ENCODE measurements around the gene S100A3.
A peak's percentile ranks its signal among the peaks of the same experiment; 100 is the strongest.
"Not testable (repeated sequence)": the region's sequence is repeated elsewhere in the genome, so short reads cannot be mapped to it uniquely, and the experiment has no call there.

Gene S100A3

DNA sequence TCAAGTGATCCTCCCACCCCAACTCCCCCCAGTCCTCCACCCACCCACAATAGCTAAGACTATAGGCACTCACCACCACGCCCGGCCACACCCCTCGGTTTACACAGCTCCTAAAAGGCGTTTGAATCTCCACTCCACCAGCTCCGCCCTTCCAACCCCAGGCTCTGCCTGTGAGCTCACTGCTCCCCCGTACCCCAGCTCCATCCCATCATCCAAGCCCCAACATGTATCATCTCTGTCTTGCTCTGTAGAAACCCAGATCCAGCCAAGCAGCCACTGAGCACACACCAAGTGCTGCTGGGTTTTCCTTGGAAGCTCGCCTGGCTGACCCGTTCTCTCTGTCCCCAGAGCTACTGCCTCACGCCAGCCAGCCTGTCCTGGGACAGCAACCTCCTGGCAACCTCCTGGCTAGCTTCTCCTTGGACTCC, 28.6 kb upstream of the S100A3 start:
- intact Hi-C loops (cut with micrococcal nuclease): no loop called here

GRCh38 chr1:153577138-153577537, 28.1 kb upstream of the S100A3 start:
- H3K27ac Mint-ChIP-seq: no peak overlapping the region
- intact Hi-C loops (cut with micrococcal nuclease): no loop called here

More for the DNA sequence above, 28.6 kb upstream of the S100A3 start:
- peaks cover 20% of the 10 kb centered on the region for H3K4me1 Mint-ChIP-seq (ENCODE audit: low read depth)
- no peaks in the 10 kb centered on the region for H3K9me3 Mint-ChIP-seq
- H3K4me3 Mint-ChIP-seq: no peak overlapping the region
- no peaks in the 10 kb centered on the region for H3K36me3 Mint-ChIP-seq (ENCODE audit: low read depth)
- no peak overlapping the region for H3K27ac Mint-ChIP-seq
- peaks cover 7% of the 10 kb centered on the region for H3K27me3 Mint-ChIP-seq

GRCh38 chr1:153575497-153575896, 26.4 kb upstream of the S100A3 start:
- intact Hi-C loops (cut with micrococcal nuclease); H3K9me3 Mint-ChIP-seq; H3K4me3 Mint-ChIP-seq; H3K27me3 Mint-ChIP-seq; H3K36me3 Mint-ChIP-seq (ENCODE audit: low read depth); H3K27ac Mint-ChIP-seq: not testable (repeated sequence)
- peaks cover 34% of the 10 kb centered on the region for H3K4me1 Mint-ChIP-seq (ENCODE audit: low read depth)

More at GRCh38 chr1:153577138-153577537, 28.1 kb upstream of the S100A3 start:
- Mint-ChIP-seq H3K4me1 (ENCODE audit: low read depth) (peaks cover 25% of the 10 kb centered on the region), H3K36me3 (ENCODE audit: low read depth) (no peaks in the 10 kb centered on the region), H3K4me3 (no peak overlapping the region), H3K27me3 (peaks cover 7% of the 10 kb centered on the region), H3K9me3 (no peaks in the 10 kb centered on the region)

DNA sequence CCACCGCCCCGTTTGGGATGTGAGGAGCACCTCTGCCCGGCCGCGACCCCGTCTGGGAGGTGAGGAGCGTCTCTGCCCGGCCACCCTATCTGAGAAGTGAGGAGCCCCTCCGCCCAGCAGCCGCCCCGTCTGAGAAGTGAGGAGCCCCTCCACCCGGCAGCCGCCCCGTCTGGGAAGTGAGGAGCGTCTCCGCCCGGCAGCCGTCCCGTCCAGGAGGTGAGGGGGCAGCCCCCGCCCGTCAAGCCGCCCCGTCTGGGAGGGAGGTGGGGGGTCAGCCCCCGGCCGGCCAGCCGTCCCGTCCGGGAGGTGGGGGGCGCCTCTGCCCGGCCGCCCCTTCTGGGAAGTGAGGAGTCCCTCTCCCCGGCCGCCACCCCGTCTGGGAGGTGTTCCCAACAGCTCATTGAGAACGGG, 26.0 kb upstream of the S100A3 start:
- H3K4me3 Mint-ChIP-seq; intact Hi-C loops (cut with micrococcal nuclease): not testable (repeated sequence)

DNA sequence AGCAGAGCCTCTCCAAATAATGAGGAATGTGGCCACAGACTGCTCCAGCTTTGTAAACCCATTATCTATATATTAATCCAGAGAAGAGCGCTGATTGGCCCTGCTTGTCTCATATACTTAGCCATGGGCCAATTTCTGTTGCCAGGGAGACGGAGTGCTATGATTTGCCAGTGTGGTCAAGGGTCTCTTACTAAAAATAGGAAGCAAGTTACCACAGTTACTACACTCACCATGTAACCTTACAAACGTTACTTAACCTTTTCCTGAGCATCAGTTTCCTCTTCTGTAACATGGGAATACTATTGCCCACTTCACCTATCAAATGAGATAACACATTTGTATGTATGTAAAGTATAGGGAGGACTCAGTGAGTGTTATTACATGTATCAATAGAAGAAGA, 24.3 kb upstream of the S100A3 start:
- Mint-ChIP-seq H3K4me3 (no peak overlapping the region), H3K4me1 (ENCODE audit: low read depth) (peaks cover 40% of the 10 kb centered on the region), H3K9me3 (no peaks in the 10 kb centered on the region), H3K36me3 (ENCODE audit: low read depth) (no peaks in the 10 kb centered on the region), H3K27me3 (peaks cover 11% of the 10 kb centered on the region), H3K27ac (peak overlapping the region; percentile 62)
- intact Hi-C loops (cut with micrococcal nuclease): loop anchor here (2.0 kb wide), 2 partner anchors 43 to 175 kb away; partner anchors contain the start of gene S100A14

More for the DNA sequence above, 26.0 kb upstream of the S100A3 start:
- not testable (repeated sequence) for H3K9me3 Mint-ChIP-seq; H3K27me3 Mint-ChIP-seq; H3K27ac Mint-ChIP-seq; H3K36me3 Mint-ChIP-seq (ENCODE audit: low read depth)
- peaks cover 34% of the 10 kb centered on the region for H3K4me1 Mint-ChIP-seq (ENCODE audit: low read depth)

DNA sequence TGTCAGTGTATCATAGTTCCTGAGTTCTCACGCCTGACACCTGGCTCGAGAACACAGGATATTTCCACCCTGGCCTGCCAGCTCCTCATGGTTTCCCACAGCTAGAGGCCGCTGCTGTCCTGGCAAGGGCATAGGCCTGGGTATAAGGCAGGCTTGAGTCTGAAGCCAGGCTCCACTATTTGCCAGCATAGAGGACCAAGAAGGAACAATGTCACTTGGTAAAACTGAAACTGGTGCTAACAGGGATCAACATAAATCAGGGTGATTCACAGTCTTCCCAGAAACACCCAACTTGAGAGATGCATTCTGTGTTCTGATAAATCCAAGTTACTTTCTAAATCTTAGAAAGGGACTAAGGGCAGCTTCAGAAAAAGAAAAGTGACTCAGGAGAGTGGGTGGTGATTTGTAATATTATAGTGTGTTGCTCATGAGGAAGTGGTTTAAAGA, 23.5 kb upstream of the S100A3 start:
- Mint-ChIP-seq H3K36me3 (ENCODE audit: low read depth) (no peaks in the 10 kb centered on the region), H3K27me3 (peaks cover 6% of the 10 kb centered on the region), H3K4me3 (no peak overlapping the region), H3K4me1 (ENCODE audit: low read depth) (peaks cover 44% of the 10 kb centered on the region), H3K27ac (peak overlapping the region; percentile 62), H3K9me3 (no peaks in the 10 kb centered on the region)
- intact Hi-C loops (cut with micrococcal nuclease): loop anchor here (2.0 kb wide), 2 partner anchors 44 to 176 kb away; partner anchors contain the start of gene S100A14

GRCh38 chr1:153571706-153572105, 22.6 kb upstream of the S100A3 start:
- Mint-ChIP-seq H3K36me3 (ENCODE audit: low read depth) (no peaks in the 10 kb centered on the region), H3K27me3 (peaks cover 5% of the 10 kb centered on the region), H3K4me1 (ENCODE audit: low read depth) (peaks cover 44% of the 10 kb centered on the region), H3K27ac (peak overlapping the region; percentile 62), H3K4me3 (no peak overlapping the region), H3K9me3 (no peaks in the 10 kb centered on the region)
- intact Hi-C loops (cut with micrococcal nuclease): loop anchor here (2.0 kb wide), 2 partner anchors 45 to 177 kb away; partner anchors contain the start of gene S100A14

GRCh38 chr1:153570874-153571273, 21.8 kb upstream of the S100A3 start:
- H3K36me3 Mint-ChIP-seq (ENCODE audit: low read depth): no peaks in the 10 kb centered on the region
- H3K27ac Mint-ChIP-seq: no peak overlapping the region
- H3K4me1 Mint-ChIP-seq (ENCODE audit: low read depth): peaks cover 52% of the 10 kb centered on the region
- H3K9me3 Mint-ChIP-seq: no peaks in the 10 kb centered on the region
- intact Hi-C loops (cut with micrococcal nuclease): no loop called here
- H3K27me3 Mint-ChIP-seq: peaks cover 5% of the 10 kb centered on the region
- H3K4me3 Mint-ChIP-seq: no peak overlapping the region

DNA sequence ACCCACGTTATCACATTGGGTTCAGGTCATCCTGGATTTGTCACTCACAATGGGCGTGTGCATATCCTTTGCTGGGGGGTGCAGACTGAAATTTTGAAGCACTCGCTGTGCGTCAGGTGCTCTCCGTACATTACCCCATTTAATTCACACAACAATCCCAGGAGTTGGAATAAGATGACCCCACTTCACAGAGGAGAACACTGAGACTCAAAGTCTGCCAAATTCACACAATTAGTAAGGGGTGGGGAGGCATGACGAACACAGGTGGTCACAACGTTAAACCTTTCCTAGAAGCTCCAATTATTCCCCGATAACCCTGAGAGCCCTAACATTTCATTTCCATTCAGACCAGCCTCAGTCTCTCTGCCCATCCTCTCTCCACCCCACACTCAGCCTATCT, 20.4 kb upstream of the S100A3 start:
- Mint-ChIP-seq H3K9me3 (no peaks in the 10 kb centered on the region), H3K27me3 (peaks cover 5% of the 10 kb centered on the region), H3K4me3 (no peak overlapping the region), H3K36me3 (ENCODE audit: low read depth) (no peaks in the 10 kb centered on the region), H3K27ac (no peak overlapping the region), H3K4me1 (ENCODE audit: low read depth) (peaks cover 64% of the 10 kb centered on the region)
- intact Hi-C loops (cut with micrococcal nuclease): loop anchor here (5.0 kb wide), 2 partner anchors 103 to 212 kb away; partner anchors contain the start of genes ILF2 and S100A9

GRCh38 chr1:153568367-153569099, 19.5 kb upstream of the S100A3 start:
- intact Hi-C loops (cut with micrococcal nuclease): loop anchor here (1.0 to 5.0 kb wide), 4 partner anchors 35 to 211 kb away; partner anchors contain the start of genes ILF2 and S100A9

GRCh38 chr1:153567621-153568366, 18.7 kb upstream of the S100A3 start:
- Mint-ChIP-seq H3K27ac (peak overlapping the region; percentile 96), H3K36me3 (ENCODE audit: low read depth) (no peaks in the 10 kb centered on the region), H3K27me3 (peaks cover 5% of the 10 kb centered on the region), H3K4me1 (ENCODE audit: low read depth) (peaks cover 73% of the 10 kb centered on the region), H3K9me3 (no peaks in the 10 kb centered on the region), H3K4me3 (no peak overlapping the region)
- intact Hi-C loops (cut with micrococcal nuclease): loop anchor here (1.0 to 5.0 kb wide), 5 partner anchors 17 to 210 kb away; partner anchors contain the start of genes ILF2 and S100A9

More at GRCh38 chr1:153568367-153569099, 19.5 kb upstream of the S100A3 start:
- H3K4me3 Mint-ChIP-seq: peak overlapping the region; percentile 63
- H3K9me3 Mint-ChIP-seq: no peaks in the 10 kb centered on the region
- peak overlapping the region; percentile 96 for H3K27ac Mint-ChIP-seq
- H3K36me3 Mint-ChIP-seq (ENCODE audit: low read depth): no peaks in the 10 kb centered on the region
- H3K4me1 Mint-ChIP-seq (ENCODE audit: low read depth): peaks cover 74% of the 10 kb centered on the region
- H3K27me3 Mint-ChIP-seq: peaks cover 5% of the 10 kb centered on the region

DNA sequence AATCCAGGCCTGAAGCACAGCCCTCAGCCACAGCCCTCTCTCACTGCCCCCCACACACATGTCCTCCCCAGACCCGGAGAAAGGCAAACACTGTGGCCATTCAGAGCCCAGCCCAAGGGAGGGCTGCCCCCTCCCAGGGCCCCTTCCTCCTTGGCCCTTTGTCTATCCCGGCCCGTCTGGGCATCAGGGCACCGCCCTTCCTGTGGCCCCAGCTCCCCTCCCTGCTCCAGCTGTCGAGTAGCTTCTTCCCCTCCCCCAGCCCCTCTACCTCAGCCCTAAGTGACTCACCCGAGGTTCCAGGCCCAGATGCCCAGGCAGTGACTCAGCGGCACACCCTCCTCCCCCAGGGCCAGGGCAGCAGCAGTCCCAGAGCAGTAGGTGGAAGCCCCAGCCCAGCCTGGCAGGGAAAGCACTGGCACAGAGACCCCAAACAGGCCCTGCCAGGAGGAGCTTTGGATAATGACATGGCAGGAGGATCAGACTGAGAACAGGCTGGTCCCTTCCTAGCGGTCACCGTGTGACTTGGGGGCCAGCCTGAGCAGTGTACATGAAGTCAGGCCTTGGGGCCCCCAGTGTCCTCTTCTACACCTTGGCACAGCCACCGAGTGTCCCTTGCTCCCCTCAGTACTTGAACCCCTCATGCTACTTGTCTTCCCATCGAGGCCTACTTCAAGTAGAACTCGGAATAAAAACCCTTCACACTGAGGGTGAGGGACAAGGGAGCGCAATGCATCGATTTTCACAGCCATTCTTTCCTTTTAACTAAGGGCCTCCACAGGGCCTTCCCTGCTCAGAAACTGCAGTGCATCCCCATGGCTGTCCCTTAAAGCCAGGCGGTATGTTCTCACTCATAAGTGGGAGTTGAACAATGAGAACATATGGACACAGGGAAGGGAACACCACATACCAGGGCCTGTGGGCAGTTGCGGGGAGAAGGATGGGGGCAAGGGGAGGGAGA, 17.6 kb upstream of the S100A3 start:
- Mint-ChIP-seq H3K4me3 (peak overlapping the region; percentile 42), H3K9me3 (no peaks in the 10 kb centered on the region), H3K36me3 (ENCODE audit: low read depth) (no peaks in the 10 kb centered on the region), H3K4me1 (ENCODE audit: low read depth) (peaks cover 64% of the 10 kb centered on the region), H3K27ac (peak overlapping the region; percentile 96), H3K27me3 (peaks cover 5% of the 10 kb centered on the region)
- intact Hi-C loops (cut with micrococcal nuclease): loop anchor here (2.0 to 5.0 kb wide), 3 partner anchors 16 to 209 kb away; partner anchors contain the start of genes ILF2 and S100A9

All from dendritic cell treated with granulocyte-macrophage colony-stimulating factor and Interleukin-4, amounts not matched to agents 40 ng/mL and 50 ng/mL, for 4 days (primary cell).